Measurements from ENCODE around the gene LMX1B.

LMX1B gene

DNA sequence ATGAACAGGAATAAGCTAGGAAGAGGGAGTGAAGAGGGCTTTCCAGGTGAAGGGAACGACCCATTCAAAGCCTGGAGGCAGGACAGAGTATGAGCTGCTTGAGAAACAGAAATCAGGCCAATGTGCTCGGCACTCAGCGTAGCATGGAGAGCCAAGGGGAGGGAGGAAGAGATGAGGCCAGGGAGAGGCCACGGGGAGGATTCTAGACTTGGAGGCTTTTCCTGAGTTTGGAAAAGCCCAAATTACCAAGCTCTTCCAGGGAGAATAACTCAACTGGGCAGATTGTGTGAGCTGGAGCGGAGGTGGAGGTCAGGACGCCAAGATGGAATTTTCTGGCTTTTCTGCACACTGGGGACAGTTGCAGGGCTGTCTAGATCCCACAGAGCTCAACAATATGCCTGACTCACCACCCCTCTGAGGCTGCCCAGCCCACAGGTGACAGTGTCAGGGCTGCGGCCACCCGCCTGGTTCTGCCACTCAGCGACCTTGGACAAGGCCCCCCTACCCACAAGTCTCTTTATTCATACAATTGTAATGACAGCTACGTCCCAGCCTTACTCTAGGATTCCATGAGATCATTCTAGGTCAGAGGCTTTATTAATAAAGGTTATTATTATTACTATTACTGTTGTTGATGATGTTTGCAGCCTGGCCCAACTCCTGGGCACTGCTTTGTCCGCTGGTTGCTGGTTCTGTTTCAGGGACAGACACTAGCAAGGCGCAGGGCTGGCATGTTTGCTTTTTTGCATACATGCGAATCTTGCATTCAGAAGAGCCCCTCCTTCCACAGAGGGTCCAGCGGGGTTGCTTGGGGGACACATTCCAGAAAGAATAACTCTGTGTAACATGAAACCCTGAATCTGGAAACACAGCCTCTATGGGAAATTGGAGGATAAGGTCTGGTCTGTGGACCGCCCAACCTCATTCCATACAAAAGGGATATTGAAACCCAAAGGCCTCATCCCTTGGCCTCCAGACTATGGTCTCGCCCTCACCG, 9.4 kb upstream of the LMX1B start:
- DNase-seq (ENCODE audit: low read depth in 2 of 2) = no peak

DNA sequence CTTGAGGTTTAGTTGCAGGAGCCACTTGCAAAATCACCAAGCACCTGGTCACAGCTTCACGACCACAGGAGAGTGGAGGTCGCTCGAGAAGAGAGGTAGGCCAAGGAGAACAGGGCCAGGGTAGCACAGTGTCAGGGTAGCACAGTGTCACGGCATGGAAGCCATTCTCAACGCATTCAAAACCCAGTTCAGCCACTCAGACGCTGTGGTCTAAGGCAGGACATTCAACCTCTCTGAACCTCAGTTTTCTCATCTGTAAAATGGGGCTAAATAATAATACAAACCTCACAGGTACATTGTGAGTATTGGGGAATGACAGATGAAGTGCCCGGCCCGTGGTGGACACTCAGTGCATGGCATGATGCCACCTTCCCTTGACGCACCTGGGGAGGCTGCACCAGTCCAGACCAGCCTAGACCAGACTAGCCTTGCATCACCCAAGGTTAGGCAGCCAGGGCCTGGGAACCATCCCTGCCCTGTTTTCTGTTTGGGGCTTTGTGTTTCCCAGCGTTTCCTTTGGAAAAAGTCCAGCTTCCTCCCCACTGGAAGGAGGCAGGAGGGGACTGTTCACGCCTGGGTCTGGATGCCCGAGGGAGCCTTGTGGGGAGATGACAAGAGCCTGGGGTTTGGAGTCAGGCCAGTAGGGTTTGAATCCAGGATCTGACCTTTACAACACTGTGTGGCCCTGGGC, 7.8 kb upstream of the LMX1B start:
- no peak for DNase-seq (ENCODE audit: low read depth in 2 of 2)

DNA sequence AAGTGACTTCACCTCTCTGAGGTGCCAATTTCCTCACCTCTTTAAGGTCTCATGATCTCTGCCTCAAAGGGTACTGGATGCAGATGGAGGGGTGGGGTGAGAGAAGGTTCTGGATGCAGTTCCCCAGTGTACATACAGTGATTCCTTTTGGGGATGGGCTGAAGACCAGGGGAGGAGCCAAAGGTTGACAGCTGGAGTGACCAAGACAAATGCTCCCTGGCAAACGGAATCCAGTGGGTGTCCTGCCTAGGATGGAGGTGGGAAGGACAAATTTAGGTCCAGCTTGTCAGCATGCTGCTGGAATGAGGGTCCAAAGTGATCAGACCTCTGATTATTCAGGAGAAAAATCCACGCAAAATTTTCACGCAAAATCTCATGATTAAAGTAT, 7.3 kb upstream of the LMX1B start:
- no peak for DNase-seq (ENCODE audit: low read depth in 2 of 2)

DNA sequence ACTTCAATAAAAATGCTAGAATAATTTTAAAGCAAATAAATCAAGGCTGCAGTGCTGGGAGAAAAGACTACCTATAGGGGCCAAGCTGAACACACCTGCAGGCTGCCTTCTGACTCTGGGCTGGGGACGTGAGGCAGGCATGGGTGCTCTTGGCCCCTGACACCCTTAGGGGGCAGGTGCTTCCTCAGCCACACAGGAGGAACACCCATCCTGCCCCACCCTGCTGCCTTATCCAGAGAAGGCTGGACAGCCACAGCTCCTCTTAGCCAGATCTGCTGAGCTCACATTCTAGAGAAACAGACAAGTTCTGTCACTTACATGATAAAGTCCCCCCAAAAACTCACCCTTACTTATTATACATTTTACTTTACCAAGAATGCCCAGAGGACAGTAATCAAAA, 6.6 kb upstream of the LMX1B start:
- no peak for DNase-seq (ENCODE audit: low read depth in 2 of 2)

DNA sequence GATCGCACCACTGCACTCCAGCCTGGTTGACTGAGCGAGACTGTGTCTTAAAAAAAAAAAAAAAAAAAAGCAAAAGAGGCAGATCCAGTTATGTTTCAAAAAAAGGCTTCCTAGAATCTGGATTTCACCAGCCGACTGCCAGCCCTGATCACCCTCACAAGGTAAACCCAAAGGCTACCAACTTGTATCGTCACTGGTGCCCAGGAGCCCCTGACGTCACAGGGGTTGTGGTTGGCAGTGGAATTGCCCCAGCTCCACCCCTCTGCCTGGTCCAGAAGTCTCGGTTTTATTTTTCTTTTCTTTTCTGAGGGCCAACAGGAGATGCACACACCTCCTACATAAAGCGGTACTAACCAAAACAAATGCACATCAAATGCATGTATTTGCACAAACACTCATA, 6.0 kb upstream of the LMX1B start:
- DNase-seq (ENCODE audit: low read depth in 2 of 2) = no peak

DNA sequence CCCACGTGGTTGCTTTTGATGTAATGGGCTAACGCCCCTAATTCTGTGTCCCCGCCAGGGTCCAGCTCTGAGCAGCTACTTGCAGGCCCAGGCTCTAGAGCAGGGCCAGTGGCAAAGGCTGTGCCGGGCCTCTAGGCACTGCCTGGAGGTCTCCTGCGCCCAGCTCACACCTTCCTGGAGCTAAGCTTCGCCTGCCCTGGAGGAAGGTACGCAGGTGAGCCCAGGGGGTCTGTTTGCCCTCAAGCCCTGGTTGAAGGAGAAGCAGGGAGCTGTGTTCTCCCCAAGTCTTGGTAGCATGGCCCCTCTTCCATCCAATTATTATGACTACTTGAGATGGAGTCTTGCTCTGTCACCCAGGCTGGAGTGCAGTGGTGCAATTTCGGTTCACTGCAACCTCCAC, 5.2 kb upstream of the LMX1B start:
- DNase-seq (ENCODE audit: low read depth in 2 of 2) = no peak

- DNase-seq (ENCODE audit: low read depth in 2 of 2) = no peak
These were observed 4.5 kb upstream of the LMX1B start for GRCh38 chr9:126609191-126609590.

- no peak for DNase-seq (ENCODE audit: low read depth in 2 of 2)
These were observed 3.9 kb upstream of the LMX1B start for GRCh38 chr9:126609711-126610388.

- DNase-seq (ENCODE audit: low read depth in 2 of 2) = no peak
These were observed 2.5 kb upstream of the LMX1B start for GRCh38 chr9:126611193-126611591.

GRCh38 chr9:126611592-126612325, 2.0 kb upstream of the LMX1B start:
- peak; percentile 28 to 29 for DNase-seq (ENCODE audit: low read depth in 2 of 2)

- no peak for DNase-seq (ENCODE audit: low read depth in 2 of 2)
These were observed 1.4 kb upstream of the LMX1B start for GRCh38 chr9:126612326-126612812.

- no peak for DNase-seq (ENCODE audit: low read depth in 2 of 2)
These were observed 701 bp upstream of the LMX1B start for GRCh38 chr9:126612813-126613641.

DNA sequence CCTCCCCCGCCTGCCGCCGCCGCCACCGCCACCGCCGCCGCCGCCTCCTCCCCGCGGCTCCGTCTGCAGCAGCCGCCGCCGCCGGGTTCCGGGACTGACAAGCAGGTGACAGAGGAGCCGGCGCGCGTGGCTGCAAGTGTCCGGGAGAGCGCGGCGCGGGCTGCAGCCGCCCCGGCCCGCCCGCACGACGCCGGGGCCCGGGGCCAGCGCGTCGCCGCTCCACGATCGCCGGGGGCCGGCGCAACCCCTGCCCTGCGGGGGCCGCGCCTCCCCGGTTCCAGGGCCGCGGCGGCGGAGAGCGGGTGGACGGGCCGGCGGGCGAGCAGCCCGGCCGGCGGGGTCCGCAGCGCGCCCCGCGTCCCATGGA, 343 bp downstream of the LMX1B start:
- DNase-seq (ENCODE audit: low read depth in 2 of 2) = no peak

- DNase-seq (ENCODE audit: low read depth in 2 of 2) = no peak
These were observed 922 bp downstream of the LMX1B start for GRCh38 chr9:126614455-126615244.

DNA sequence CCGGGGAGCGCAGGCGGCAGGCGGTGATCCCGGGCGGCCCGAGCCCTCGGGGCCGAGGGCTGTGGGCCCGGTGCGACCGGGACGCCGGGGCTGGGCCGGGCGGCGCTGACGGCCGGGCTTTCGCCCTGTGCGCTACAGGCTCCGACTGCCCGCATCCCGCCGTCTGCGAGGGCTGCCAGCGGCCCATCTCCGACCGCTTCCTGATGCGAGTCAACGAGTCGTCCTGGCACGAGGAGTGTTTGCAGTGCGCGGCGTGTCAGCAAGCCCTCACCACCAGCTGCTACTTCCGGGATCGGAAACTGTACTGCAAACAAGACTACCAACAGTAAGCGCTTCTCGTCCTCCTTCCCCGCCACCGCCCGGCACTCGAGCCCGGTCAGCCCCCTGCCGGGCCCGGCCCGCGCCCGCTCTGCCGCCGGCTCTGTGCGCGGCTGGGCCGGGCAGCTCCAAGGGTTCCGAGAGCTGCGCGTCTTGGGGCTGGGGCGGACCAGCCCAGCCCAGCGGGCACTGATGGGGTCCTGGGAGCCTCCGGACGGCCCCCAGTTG, 1.6 kb downstream of the LMX1B start:
- DNase-seq (ENCODE audit: low read depth in 2 of 2) = no peak

GRCh38 chr9:126615791-126616447, 2.2 kb downstream of the LMX1B start:
- no peak for DNase-seq (ENCODE audit: low read depth in 2 of 2)

- DNase-seq (ENCODE audit: low read depth in 2 of 2) = no peak
These were observed 2.8 kb downstream of the LMX1B start for GRCh38 chr9:126616521-126616976.

DNA sequence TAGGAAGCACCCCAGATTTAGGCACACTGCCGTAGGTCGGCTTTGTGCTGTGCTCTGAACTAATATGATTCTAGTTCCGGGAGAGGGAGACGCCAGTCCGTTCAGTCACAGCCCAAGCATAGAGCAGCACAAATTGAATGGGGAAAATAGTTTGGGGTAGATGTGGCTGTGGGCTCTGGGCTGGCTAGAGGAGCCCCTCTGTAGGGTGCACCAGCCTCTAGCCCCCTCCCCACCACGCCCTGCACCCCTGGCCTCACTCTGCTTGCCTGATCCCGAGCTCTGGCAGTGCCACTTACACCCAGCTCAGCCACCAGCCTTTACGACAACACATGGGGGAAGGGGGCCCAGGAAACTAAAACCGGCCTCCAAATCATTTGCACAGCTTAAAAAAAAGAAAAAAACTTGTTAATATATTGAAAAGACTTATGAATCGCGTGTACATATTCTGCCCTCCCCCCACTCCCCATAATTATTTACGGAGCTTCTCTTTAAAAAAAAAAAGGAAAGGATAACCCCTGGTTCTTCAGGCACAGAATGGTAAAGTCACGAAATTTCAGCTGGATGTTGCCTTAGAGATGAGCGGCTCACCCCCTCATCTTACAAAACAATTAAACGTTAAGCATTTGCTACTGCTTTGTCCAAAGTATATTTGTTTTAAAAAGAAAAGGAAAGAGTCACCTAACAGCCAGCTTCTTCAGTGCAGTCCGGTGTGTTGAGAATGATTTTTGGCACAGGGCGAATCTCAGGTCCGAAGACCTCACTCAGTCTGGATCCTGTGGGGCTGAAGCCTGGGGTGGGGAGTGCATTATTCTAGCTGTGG, 3.5 kb downstream of the LMX1B start:
- DNase-seq (ENCODE audit: low read depth in 2 of 2) = no peak

All from activated CD8-positive, alpha-beta memory T cell treated with anti-CD3 and anti-CD28 coated beads for 4 hours (primary cell).